Fibroblast of lung (primary cell): ENCODE data around the gene SMNDC1.

ENCODE experiments used
- CTCF ChIP-seq, 2 donors: IDR thresholded peaks in 1 of 2; conservative IDR thresholded peaks in 1 of 2; 1 replicate in 1 of 2; 2 replicates in 1 of 2; pipeline ENCODE4 v1.5.1; 2011 to 2012; ENCODE audit warnings: low read length in 2 of 2, control low read depth in 1 of 2, inconsistent platforms in 1 of 2, low read depth in 1 of 2, mild to moderate bottlenecking in 1 of 2
- EZH2 ChIP-seq: IDR thresholded peaks from 2 replicates; pipeline ENCODE4 v1.5.1; 2012; ENCODE audit warnings: low read length, control low read depth, mild to moderate bottlenecking; ENCODE audit errors: missing control alignments

GRCh38 chr10:110337401-110337800, 32.7 kb upstream of the SMNDC1 start:
- TF ChIP-seq CTCF (conservative IDR thresholded peaks at IDR 0.05 in 1 of 2, IDR thresholded peaks at IDR 0.05 in 1 of 2; ENCODE audit: low read depth in 1 of 2, low read length in 2 of 2) (no peak), EZH2 (no peak)
